ENCODE measurements around the gene PRTG.
"Not testable (repeated sequence)": the region's sequence is repeated elsewhere in the genome, so short reads cannot be mapped to it uniquely, and the experiment has no call there.

The PRTG gene

DNA sequence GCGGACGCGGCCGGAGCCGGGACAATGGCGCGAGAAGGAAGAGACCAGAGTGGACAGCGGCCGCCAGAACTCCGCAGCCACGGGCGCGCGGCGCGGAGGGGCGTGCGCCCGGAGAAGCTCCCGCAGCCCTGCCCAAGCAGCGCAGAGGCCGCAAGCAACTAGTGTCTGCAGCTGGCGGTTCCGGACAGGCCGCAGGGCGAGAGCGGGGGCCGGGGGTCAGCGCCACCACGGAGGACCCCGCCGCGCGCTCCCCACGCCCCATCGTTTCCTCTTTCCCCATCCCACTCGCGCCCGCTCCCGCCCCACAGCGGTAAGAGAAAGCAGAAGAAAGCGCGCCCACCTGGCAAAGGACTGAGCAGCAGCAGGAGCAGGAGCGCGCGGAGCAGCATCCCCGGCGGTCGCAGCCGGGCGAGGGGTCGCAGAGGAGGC lies 440 bp downstream of the PRTG start:
- DNase-seq (ENCODE audit: low read depth), result no peak

DNA sequence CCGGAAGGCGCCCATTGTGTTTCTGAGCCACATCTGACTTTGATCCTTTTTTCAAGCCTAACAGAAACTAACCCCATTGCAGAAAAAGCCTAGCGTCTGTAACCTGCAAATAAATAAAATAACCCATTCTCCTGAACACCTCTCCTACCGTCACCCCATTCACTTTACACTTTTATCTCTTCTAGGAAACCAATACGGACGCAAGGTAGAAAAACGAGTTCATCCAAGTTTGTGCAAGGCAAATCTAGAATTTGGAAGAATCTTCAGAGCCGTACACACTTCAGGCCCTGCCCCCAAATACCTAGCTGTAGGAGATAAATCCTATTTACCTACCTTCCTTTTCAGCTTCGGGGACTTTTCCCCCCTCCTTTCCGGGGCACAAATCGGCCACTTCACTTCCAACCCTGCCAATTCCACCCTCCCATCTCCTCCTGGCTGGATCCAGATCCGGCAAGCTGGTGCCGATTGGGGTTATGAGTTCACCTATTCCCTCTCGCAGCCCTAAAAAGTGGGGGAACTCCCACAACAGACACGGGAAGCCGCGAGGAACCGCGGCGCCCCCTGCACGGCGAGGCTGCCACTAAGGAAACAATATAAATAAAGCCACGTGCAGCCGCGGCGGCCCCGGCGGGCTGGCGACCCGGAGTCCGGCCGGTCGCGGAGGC lies 987 bp downstream of the PRTG start:
- DNase-seq (ENCODE audit: low read depth), result no peak

DNA sequence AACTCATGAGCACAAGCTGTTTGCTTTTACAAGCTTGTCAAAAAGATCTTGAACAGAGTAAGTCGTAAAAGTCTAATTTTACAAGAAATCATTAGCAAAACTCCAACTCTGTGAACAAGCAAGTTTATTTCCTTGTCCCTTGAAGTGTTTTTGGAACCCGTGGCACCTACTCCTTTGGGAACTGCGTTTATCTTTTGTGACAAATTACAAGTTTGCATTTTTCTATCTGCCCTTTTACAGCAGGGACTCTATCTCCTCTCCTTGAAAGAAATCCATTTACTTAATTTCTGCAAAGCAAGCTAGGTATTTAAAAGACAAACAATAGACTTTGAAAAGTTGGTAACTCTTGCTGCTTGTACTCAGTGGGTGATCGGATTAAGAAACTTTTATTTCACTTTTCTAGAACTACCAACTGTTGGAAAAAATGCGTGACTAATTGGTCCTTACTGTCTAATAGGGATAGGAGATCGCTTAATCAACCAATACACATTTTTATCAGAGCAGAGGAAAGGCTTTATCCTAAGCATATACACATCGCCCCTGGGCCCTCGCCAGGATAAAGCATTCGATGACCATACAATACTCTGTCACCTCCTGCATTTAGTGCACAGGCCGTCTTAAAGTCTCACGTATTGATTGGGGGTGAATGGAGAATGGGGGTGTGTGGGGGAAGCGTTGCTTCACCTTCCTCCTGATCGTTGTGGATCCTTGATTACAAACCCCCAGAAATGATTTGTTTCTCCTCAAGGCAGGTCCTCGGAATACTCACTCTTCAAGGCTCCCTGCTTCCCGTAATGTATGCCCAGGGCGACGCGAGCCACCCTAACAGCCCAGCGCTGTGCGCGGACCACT lies 1.7 kb downstream of the PRTG start:
- no peak for DNase-seq (ENCODE audit: low read depth)

DNA sequence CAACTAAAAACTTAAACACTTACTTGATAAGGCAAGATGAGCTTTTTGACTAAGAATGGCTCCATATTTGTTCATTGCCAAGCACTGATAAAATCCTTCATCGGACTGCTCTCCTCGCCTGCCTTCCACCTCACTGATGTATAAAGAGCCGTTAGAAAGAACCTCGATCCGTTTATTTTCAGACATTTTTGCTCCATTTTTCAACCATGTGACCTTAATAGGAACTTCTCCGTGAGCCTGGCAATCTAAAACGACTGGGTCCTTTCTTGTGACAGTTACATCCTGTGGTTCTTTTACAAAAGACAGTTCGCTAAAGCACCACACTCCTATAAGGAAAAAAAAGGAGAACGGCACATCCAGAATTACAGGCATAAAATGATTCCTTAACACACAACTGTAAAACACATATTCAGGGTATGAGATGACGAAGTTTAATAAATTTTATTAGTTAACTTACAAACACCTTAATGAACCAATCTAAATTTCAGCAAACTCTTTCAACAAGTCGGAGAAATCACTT lies 2.5 kb downstream of the PRTG start:
- DNase-seq (ENCODE audit: low read depth), result no peak

GRCh38 chr15:55739641-55740040 lies 3.3 kb downstream of the PRTG start:
- DNase-seq (ENCODE audit: low read depth), result no peak

- no peak for DNase-seq (ENCODE audit: low read depth)
Measured at GRCh38 chr15:55738715-55739114, 4.2 kb downstream of the PRTG start.

DNA sequence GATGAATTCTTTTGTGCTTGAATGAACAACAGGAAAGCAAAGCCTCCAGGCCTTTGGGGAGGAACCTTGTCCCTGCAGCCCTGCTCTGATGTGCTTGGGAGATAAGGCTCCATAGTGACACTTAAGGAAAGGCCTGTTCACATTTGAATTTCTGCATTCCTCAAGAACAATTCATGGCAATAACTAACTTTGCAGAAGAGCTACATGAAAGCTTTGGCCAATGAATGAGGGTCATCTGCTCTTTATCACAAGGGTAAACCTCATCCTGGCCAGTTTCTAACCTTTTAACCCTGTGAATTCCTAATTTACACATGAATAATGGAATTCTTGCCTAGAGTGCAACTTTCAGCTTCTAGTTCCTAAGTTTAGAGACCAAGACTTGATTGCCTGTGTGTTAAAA lies 5.6 kb downstream of the PRTG start:
- no peak for DNase-seq (ENCODE audit: low read depth)

- DNase-seq (ENCODE audit: low read depth), result no peak
Measured at GRCh38 chr15:55736756-55737155, 6.2 kb downstream of the PRTG start.

DNA sequence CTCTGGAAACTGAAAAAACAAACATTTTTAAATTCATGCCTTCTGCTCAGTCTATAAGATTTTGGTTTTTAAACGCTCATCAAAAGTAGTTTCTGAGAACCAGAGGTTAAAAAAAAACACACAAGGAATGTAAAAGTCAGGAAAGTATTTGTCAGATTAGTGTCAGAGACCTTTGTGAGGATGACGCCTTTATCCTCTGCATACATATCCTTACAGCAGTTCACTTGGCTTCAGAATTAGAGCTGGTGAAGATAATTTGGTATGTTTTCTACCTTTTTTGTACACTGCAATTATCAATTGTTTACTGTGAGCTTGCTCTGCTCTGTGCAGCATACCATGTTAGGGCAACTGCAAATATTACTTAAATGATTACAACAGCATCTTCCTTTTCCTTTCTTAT lies 8.3 kb downstream of the PRTG start:
- no peak for DNase-seq (ENCODE audit: low read depth)

GRCh38 chr15:55733461-55733860 lies 9.5 kb downstream of the PRTG start:
- DNase-seq (ENCODE audit: low read depth), result not testable (repeated sequence)

GRCh38 chr15:55721554-55722185 lies 21.3 kb downstream of the PRTG start:
- no peak for DNase-seq (ENCODE audit: low read depth)

DNA sequence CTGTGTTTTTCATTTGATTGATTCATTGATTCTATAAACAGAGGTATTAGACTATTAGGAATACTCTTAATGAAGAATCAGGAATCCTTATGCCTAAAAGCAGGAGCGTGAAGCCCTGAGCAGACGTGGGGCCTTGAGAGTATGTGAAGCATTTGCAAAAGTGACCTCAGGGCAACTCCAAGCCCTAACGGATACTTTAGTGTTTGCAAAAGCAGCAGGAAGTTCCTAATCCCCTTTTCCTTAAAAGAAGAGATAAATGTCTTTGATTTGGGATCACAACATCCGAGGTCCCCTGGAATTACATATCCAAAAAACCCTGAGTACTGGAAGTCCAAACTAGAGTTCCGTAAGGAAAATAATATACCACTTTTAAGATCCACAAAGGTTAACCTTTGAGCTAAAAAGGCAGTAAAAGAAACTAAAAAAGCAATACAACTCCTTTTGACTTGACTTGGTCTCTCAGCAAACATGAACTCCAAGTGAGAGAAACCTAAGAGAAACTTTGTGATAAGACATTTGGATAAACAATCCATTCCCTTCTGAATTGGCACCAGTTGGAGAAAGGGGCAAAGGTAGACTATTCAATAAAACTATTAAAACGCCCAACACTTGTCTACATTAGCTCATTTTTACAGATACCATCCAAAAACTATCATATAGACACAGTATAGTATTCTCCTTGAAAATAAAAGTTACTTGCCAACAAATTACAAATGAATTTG lies 27.4 kb downstream of the PRTG start:
- DNase-seq (ENCODE audit: low read depth), result no peak

- no peak for DNase-seq (ENCODE audit: low read depth)
Measured at GRCh38 chr15:55714064-55714463, 28.9 kb downstream of the PRTG start.

GRCh38 chr15:55712363-55712762 lies 30.6 kb downstream of the PRTG start:
- DNase-seq (ENCODE audit: low read depth), result no peak

DNA sequence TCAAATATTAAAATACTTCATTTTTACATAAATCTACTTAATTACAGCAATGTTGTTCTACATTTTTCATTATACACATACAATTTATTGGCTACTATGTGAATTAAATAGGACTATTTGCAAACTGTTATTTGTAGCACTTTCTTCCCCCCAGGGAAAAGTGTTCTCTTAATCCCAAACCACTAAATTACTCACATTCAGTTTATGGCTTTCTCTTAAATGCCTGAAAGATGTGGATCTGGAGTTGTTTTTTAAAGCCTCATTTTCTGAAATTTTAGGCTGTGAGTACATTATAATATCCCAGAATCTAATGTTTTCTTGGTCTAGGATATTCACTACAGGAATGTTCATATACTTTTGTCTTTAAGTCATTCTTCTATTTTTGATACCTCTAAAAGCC lies 32.7 kb downstream of the PRTG start:
- DNase-seq (ENCODE audit: low read depth), result no peak

DNA sequence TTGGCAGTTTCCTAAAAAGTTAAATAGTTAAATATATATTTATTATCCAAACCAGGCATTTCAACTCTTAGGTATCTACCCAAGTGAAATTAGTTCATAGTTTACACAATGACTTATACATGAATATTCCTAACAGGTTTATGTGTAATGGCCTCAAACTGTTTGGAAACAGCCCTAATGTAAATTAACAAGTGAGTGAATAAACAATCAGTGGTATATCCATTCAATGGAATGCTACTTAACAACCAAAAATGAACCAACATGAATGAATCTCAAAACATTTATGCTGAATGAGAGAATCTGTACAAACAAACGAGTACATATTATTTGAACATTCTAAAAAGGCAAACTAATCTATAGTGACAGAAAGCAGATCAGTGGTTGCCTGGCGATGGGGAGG lies 33.5 kb downstream of the PRTG start:
- DNase-seq (ENCODE audit: low read depth), result no peak

DNA sequence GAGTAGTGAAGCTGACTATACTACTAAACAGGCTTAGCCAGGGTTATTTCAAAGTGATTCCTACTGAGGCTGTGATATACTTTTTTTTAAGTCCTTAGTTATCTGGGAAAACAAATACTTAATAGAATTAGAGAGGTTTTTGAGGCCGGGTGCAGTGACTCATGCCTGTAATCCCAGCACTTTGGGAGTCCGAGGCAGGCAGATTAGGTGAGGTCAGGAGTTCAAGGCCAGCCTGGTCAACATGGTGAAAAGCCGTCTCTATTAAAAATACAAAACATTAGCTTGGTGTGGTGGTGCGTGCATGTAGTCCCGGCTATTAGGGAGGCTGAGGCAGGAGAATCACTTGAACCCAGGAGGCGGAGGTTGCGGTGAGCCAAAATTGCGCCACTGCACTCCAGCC lies 34.2 kb downstream of the PRTG start:
- no peak for DNase-seq (ENCODE audit: low read depth)

GRCh38 chr15:55707951-55708350 lies 35.0 kb downstream of the PRTG start:
- no peak for DNase-seq (ENCODE audit: low read depth)

GRCh38 chr15:55707518-55707917 lies 35.4 kb downstream of the PRTG start:
- DNase-seq (ENCODE audit: low read depth), result no peak

- DNase-seq (ENCODE audit: low read depth), result no peak
Measured at GRCh38 chr15:55703873-55704301, 39.1 kb downstream of the PRTG start.

DNA sequence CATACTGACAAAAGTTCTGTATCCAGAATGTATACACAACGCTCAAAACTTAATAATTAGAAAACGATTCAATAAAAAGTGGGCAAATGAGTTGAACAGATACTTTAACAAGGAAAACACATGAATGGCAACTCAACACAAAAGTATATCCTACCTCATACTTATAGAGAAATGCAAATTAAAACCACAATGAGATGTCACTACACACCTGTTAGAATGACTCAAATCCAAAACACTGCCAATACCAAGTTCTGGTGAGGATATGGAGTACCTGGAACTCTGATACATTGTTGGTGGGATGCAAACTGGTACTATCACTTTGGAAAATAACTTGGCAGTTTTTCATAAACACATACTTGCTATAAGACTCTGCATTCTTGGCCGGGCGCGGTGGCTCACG lies 42.1 kb downstream of the PRTG start:
- DNase-seq (ENCODE audit: low read depth), result no peak

DNA sequence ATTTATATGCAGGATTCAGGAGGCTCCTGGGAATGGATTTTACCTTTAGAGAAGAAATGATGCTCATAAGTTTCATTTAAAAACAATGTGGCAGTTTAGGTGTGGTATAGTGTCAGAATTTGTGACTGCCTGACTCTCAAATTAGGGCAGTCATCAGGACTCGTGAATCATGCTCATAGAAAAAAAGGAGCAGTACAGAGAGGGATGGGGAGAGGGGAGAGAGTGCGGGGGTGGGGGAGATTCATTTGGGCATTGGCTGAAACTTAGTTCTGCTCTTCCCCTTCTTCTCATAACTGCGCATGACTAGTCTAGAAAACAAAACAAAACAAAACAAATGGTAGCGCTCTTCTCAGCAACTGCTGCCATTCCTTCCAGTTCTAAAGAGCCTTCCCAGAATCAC lies 44.3 kb downstream of the PRTG start:
- no peak for DNase-seq (ENCODE audit: low read depth)

All from CMK (cell line).